HepG2 (cell line): ENCODE data around the gene CACNB4. TPM values are rescaled to one million over a fixed set of nuclear protein-coding genes. Genes with fewer than 3 reads are reported as not detected.

Source experiments
- ARID4A ChIP-seq: sonication (generic); formaldehyde crosslinking; IDR thresholded peaks from 2 replicates; pipeline ENCODE4 v1.5.0; 2020; ENCODE audit warnings: mild to moderate bottlenecking, missing genetic modification reagents, borderline replicate concordance
- ATF3 ChIP-seq: sonication (generic); formaldehyde crosslinking; IDR thresholded peaks from 2 replicates; pipeline ENCODE4 v1.4.0; 2020; ENCODE audit warnings: missing genetic modification reagents
- CREB1 ChIP-seq, 2 experiments: fragments of 450-650 bp in 1 of 2; IDR thresholded peaks; 2 replicates each; pipeline ENCODE4 v1.6.1; 2016 to 2017; ENCODE audit warnings: control low read depth in 1 of 2, mild to moderate bottlenecking in 1 of 2, missing compliant biosample characterization in 1 of 2, missing genetic modification characterization in 1 of 2
- HOXD1 ChIP-seq: sonication (generic); formaldehyde crosslinking; IDR thresholded peaks from 2 replicates; pipeline ENCODE4 v1.5.0; 2020; ENCODE audit warnings: missing genetic modification reagents
- PAF1 ChIP-seq: IDR thresholded peaks from 2 replicates; pipeline ENCODE4 v1.6.1; 2016; ENCODE audit warnings: missing genetic modification reagents, missing compliant biosample characterization
- REST ChIP-seq, 2 experiments: IDR thresholded peaks; 2 replicates each; pipeline ENCODE4 v1.6.1; 2011 to 2012; ENCODE audit warnings: low read length in 2 of 2, borderline replicate concordance in 1 of 2, low read depth in 1 of 2, mild to moderate bottlenecking in 1 of 2, moderate library complexity in 1 of 2
- SIN3A ChIP-seq: IDR thresholded peaks from 2 replicates; pipeline ENCODE4 v1.6.1; 2011; ENCODE audit warnings: low read depth, mild to moderate bottlenecking, control low read depth, low read length, borderline replicate concordance
- ZBTB4 ChIP-seq: sonication (generic); formaldehyde crosslinking; IDR thresholded peaks from 2 replicates; pipeline ENCODE4 v1.4.0; 2020; ENCODE audit warnings: missing genetic modification reagents, mild to moderate bottlenecking, borderline replicate concordance
- ZFP91 ChIP-seq: sonication (generic); formaldehyde crosslinking; IDR thresholded peaks from 2 replicates; pipeline ENCODE4 v1.9.0; 2022; ENCODE audit warnings: missing genetic modification reagents, mild to moderate bottlenecking, borderline replicate concordance
- ZNF232 ChIP-seq: sonication (generic); formaldehyde crosslinking; IDR thresholded peaks from 2 replicates; pipeline ENCODE4 v1.4.0; 2020; ENCODE audit warnings: missing genetic modification reagents, borderline replicate concordance
- ZNF639 ChIP-seq: conservative IDR thresholded peaks from 2 replicates; pipeline ENCODE4 v1.6.1; 2018; ENCODE audit warnings: missing genetic modification reagents
- polyA plus RNA-seq, 8 experiments: library from polyadenylated mRNA; depleted of rRNA in 3 of 8; stranded (reverse) in 7 of 8; unstranded in 1 of 8; fragments of >200 nt; fragmentation: Illumina TruSeq in 4 of 8; extraction: Trizol in 4 of 8; gene quantifications; 2 replicates each; pipeline versions ENCODE4 v1.2.1 to v1.2.3, GENCODE V29; 2011 to 2016; ENCODE audit warnings: low read depth in 4 of 8, missing spikeins in 1 of 8, mixed read lengths in 1 of 8; ENCODE audit not compliant: insufficient read depth in 1 of 8
- total RNA-seq, 5 experiments: library from RNA; depleted of rRNA; stranded (reverse); fragments of >200 nt; fragmentation: Illumina TruSeq; extraction: Trizol; gene quantifications; 2 replicates each; pipeline ENCODE4 v1.2.3, GENCODE V29; 2016; ENCODE audit warnings: low read depth in 1 of 5

CACNB4 gene
- total and polyA plus RNA-seq, 2 of the 13 experiments (the other 11 are each of a cell fraction or from before 2014, with no cell fraction given), result 5.1 to 14.3 TPM

GRCh38 chr2:152097290-152097800 is 1.5 kb downstream of the CACNB4 start (continued):
- TF ChIP-seq CREB1 (IDR thresholded peaks at IDR 0.05) (no peak), CREB1 (CRISPR knock-in tag; IDR thresholded peaks at IDR 0.05) (no peak), ATF3 (CRISPR knock-in tag) (0 out of 2 replicates have a peak, but pooled peaks have one; percentile 37), ZFP91 (CRISPR knock-in tag) (no peak), ZBTB4 (CRISPR knock-in tag) (no peak), PAF1 (CRISPR knock-in tag) (no peak), HOXD1 (CRISPR knock-in tag) (no peak), REST (IDR thresholded peaks at IDR 0.05; ENCODE audit: borderline replicate concordance in 1 of 2, low read depth in 1 of 2, low read length in 2 of 2) (no peak), SIN3A (no peak), ARID4A (no peak), ZNF639 (no peak), ZNF232 (CRISPR knock-in tag) (no peak)
